ENCODE data around the gene RAP1GDS1.
"Not testable (repeated sequence)": the region's sequence is repeated elsewhere in the genome, so short reads cannot be mapped to it uniquely, and the experiment has no call there.

The RAP1GDS1 gene

DNA sequence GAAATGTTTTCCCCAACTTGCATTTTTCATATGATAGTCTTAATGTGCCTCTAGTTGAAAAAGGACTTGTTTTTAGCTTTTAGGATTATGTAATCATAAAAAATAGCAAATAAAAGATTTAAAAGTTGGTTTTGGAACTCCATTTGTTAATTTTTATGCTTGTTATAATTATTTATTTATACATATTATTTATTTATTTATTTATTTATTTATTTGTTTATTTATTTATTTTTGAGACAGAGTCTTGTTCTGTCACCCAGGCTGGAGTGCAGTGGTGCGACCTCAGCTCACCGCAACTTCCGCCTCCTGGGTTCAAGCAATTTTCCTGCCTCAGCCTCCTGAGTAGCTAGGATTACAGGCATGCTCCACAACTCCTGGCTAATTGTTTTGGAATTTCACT is 159.0 kb downstream of the RAP1GDS1 start:
- not testable (repeated sequence) for H3K9me3 Mint-ChIP-seq, H3K27me3 Mint-ChIP-seq, H3K4me3 Mint-ChIP-seq, H3K27ac Mint-ChIP-seq
- H3K4me1 Mint-ChIP-seq, result peaks cover 16% of the 10 kb centered on the region
- H3K36me3 Mint-ChIP-seq, result peaks cover 29% of the 10 kb centered on the region

DNA sequence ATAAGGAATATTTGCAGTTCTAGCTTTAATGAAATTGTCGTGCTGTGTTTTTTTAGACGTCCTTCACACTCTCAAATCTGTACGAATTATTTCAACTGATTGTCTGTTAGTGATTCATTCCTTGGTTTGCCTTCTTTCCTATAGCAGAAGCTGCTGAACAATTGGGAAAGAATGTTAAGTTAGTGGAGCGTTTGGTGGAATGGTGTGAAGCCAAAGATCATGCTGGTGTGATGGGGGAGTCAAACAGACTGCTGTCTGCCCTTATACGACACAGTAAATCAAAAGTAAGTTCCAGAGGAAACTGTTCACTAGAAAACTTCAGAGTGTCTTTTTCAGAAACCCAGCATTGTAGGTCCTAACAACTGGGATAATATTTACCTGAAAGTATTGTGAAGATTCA is 159.9 kb downstream of the RAP1GDS1 start:
- Mint-ChIP-seq H3K36me3 (peaks cover 34% of the 10 kb centered on the region), H3K4me3 (no peak overlapping the region), H3K9me3 (peaks cover 5% of the 10 kb centered on the region), H3K27me3 (no peaks in the 10 kb centered on the region), H3K27ac (no peak overlapping the region), H3K4me1 (peaks cover 25% of the 10 kb centered on the region)

DNA sequence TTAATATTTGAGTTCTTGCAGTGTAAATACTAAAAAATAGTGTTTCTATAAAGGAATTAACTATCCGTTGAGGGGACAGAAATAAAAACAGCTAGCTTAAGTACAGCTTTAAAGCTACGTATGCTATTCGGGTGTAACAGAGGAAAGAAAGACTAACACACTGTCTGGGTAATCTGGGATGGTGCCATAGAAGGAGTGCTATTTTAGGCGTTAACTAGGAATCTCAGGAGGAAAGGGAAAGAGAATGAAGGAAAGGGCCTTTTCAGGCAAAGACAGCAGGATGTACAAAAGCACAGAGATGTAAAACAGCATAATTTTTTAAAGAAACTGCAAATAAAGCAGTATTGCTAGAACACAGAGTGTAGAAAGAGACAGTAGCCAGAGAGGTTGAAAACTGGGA is 161.8 kb downstream of the RAP1GDS1 start:
- Mint-ChIP-seq H3K36me3 (peaks cover 35% of the 10 kb centered on the region), H3K27ac (no peak overlapping the region)

DNA sequence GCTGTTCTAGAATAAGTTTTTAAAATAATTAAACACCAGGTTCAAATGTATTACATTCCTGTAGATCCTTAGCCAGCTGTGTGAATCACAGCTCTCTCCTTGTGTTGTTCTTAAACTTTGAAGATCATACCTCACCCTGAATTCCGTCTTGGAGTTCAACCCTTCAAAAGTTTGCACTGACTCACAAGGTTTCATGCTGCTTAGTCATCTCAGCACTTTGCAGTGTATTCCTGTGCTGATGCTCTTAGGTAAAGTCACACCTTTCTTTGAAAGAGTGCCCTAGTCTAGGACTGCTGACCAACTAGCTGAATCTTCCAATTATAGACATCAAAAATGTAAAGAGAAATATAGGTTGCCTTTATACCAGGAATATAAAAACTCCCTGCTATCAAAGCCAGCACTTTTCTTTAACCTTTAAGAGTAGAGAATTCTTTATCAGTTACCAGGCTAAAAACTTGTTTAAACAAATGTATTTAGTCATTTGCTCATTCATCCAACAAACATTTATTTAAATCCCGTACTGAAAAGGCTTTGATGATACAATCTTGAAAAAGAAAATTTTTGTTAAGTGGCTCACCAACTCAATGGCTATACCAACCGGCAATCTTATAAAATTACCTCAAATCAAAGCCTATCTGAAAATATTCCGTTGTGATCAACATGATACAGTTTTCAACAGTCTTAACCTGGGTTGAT is 169.7 kb downstream of the RAP1GDS1 start:
- H3K36me3 Mint-ChIP-seq, result peaks cover 7% of the 10 kb centered on the region
- no peaks in the 10 kb centered on the region for H3K9me3 Mint-ChIP-seq
- no peak overlapping the region for H3K4me3 Mint-ChIP-seq
- H3K27me3 Mint-ChIP-seq, result no peaks in the 10 kb centered on the region
- H3K4me1 Mint-ChIP-seq, result peaks cover 8% of the 10 kb centered on the region
- no peak overlapping the region for H3K27ac Mint-ChIP-seq

More for the DNA sequence above, 161.8 kb downstream of the RAP1GDS1 start:
- H3K9me3 Mint-ChIP-seq, result peaks cover 5% of the 10 kb centered on the region
- no peak overlapping the region for H3K4me3 Mint-ChIP-seq
- H3K27me3 Mint-ChIP-seq, result no peaks in the 10 kb centered on the region
- H3K4me1 Mint-ChIP-seq, result peaks cover 30% of the 10 kb centered on the region

DNA sequence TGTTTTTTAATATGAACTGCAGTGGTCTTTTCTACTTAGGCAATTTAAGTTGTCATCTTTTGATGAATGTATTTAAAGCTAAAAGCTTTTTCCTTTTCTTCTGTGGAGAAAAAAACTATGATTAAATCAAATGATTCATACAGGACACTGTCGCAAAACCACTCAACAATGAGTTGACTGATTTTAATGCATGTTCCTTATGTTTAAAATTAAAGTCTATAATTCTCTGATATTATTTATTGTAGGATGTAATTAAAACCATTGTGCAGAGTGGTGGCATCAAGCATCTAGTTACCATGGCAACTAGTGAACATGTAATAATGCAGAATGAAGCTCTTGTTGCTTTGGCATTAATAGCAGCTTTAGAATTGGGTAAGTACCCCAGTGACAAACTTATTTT is 172.5 kb downstream of the RAP1GDS1 start:
- no peaks in the 10 kb centered on the region for H3K9me3 Mint-ChIP-seq
- H3K27me3 Mint-ChIP-seq, result no peaks in the 10 kb centered on the region
- H3K4me1 Mint-ChIP-seq, result no peaks in the 10 kb centered on the region
- H3K27ac Mint-ChIP-seq, result no peak overlapping the region
- H3K36me3 Mint-ChIP-seq, result peaks cover 12% of the 10 kb centered on the region
- H3K4me3 Mint-ChIP-seq, result no peak overlapping the region

DNA sequence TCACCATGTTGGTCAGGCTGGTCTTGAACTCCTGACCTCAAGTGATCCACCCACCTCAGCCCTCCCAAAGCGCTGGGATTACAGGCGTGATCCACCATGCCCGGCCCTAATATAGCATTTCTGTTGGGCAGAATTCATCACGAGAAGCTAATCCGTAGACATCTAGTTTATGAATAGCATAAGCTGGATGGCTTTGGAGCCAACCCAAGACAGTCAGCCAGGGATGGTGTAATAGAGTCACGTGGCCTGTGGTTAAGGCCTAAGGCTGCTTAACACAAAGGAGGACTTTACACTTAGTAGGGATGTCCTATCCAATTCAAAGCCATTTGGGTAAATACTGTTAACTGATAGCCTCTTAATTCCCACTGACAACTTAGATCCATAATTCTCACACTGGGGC is 173.6 kb downstream of the RAP1GDS1 start:
- Mint-ChIP-seq H3K27me3 (no peaks in the 10 kb centered on the region), H3K36me3 (peaks cover 17% of the 10 kb centered on the region), H3K9me3 (no peaks in the 10 kb centered on the region), H3K4me1 (peaks cover 4% of the 10 kb centered on the region), H3K4me3 (no peak overlapping the region), H3K27ac (no peak overlapping the region)

DNA sequence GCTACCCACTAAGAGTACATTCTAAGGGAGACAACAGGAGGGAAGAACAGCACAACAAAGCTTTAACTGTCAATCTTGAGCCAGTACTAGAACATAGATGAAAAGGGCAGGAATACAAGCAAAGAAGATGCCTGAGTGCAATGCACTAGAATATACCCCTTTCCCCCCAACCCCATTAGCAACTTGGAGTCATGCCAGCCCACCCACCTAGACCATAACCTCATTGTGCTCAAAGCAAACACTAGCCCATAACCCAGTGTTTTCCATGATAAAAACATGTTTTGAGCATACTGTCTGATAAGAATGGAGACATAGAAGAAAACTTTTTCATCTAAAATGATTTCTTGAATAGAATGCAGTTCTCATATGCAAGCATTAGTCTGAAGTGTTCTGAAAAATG is 183.2 kb downstream of the RAP1GDS1 start:
- Mint-ChIP-seq H3K4me1 (peaks cover 38% of the 10 kb centered on the region), H3K36me3 (peaks cover 22% of the 10 kb centered on the region), H3K9me3 (no peaks in the 10 kb centered on the region), H3K27ac (peak overlapping the region; percentile 1), H3K4me3 (no peak overlapping the region), H3K27me3 (no peaks in the 10 kb centered on the region)

DNA sequence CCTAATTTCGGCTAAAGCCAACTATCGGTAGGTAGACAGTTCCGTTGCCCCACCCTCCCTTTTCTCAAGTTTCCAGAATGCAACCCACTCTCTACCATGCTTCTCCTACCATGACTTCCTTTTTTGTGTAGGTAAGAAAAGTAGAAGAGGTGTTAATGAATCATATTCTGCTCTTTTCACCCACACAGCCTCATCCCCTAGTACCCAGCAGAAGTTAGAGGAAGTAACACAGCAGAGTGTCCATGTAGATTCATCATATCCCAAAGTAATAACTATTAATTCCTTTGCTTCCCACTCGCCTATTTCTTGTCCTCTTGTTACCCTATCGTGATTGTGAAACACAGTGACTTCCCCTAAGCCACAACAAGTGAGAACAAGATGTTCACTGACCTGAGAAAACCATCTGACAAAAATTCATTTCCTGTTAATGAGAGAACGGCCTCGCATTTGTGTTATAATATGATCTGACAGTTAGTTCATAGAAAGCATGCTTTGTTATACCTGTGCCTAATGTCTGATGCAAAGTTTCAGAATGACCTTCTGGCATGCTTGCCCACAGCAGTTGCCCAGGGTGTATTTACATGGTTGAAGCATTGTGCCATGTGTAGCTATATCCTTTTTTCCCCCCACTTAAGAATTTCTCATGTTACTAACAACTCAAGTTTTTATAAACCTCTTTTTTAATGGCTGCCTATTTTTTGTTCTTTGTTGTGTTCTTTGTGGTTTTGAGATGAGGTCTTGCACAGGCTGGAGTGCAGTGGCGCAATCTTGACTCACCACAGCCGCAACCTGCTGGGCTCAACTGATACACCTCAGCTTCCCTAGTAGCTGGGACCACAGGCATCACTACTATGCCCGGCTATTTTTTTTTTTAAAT is 185.6 kb downstream of the RAP1GDS1 start:
- peak overlapping the region; percentile 93 for H3K27ac Mint-ChIP-seq
- no peaks in the 10 kb centered on the region for H3K9me3 Mint-ChIP-seq
- H3K4me3 Mint-ChIP-seq, result peak overlapping the region; percentile 82
- H3K36me3 Mint-ChIP-seq, result peaks cover 13% of the 10 kb centered on the region
- no peaks in the 10 kb centered on the region for H3K27me3 Mint-ChIP-seq
- H3K4me1 Mint-ChIP-seq, result peaks cover 39% of the 10 kb centered on the region

DNA sequence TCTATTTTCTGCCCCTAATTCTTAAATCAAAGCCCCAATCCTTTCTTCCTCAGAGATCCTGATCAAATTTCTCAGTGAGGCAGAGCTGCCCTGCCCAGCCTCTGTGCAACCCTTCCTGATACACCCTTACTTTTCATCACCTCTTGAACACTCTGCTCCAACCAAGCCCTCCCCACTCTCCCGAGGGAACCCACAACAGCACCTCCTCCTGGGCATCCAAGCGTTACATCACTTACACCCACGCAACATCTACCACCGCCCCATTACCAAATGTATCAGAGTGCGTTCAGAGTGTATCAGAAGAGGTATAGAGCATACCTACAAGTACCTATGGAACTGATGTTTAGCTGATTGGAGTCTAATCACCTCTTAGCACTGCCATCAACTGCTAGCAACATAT is 186.5 kb downstream of the RAP1GDS1 start:
- Mint-ChIP-seq H3K27me3 (no peaks in the 10 kb centered on the region), H3K4me1 (peaks cover 39% of the 10 kb centered on the region), H3K4me3 (peak overlapping the region; percentile 66), H3K36me3 (peaks cover 10% of the 10 kb centered on the region), H3K27ac (peak overlapping the region; percentile 37), H3K9me3 (no peaks in the 10 kb centered on the region)

DNA sequence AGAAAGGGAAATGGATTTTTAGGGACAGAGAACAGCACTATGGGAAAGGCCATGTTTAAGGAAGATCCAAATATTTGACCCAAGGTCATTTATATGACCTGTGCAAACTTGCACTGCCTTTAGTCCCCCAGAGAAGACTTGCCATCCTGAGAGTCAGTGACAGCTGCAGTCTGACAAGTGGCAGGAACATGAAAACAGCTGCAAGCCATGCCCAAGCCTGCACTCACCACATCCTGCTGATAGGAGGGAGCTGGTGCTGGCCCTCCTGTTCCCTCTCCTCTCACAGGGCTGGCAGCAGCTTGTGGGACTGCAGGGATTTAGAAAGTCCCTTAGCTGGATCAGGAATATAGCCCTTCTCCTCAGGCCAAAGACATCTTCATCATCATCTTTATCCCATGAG is 187.7 kb downstream of the RAP1GDS1 start:
- peaks cover 4% of the 10 kb centered on the region for H3K36me3 Mint-ChIP-seq
- H3K9me3 Mint-ChIP-seq, result no peaks in the 10 kb centered on the region
- no peaks in the 10 kb centered on the region for H3K27me3 Mint-ChIP-seq
- H3K4me1 Mint-ChIP-seq, result peaks cover 39% of the 10 kb centered on the region
- H3K27ac Mint-ChIP-seq, result no peak overlapping the region
- H3K4me3 Mint-ChIP-seq, result no peak overlapping the region

DNA sequence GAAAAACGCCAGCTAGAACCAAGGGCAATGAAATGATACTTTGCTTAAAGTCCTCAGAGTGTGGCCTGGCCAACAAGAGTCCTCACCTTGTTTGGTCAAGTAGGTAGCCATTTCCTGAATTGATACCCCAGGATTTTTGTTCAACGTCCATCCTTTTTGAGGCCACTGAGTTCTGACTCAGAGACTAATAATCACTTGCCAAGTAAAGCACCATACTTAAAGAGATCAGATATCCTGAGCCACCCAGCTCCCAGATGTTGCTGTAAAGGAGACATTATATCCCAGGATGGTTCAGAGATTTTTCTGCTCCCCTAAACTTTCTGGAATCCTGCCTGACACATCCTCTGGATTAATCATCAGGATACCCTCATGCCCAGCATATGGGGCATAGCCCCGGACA is 190.9 kb downstream of the RAP1GDS1 start:
- Mint-ChIP-seq H3K4me3 (no peak overlapping the region), H3K9me3 (no peaks in the 10 kb centered on the region)

DNA sequence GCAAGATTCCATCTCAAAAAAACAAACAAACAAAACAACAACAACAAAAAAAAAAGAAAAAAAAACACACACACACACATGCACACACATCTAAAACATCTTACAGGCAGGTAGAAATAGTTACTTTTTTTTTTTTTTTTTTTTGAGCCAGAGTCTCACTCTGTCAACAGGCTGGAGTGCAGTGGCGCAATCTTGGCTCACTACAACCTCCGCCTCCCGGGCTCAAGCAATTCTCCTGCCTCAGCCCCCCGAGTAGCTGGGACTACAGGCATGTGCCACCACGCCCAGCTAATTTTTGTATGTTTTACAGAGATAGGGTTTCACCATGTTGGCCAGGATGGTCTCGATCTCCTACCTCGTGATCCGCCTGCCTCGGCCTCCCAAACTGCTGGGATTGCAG is 196.2 kb downstream of the RAP1GDS1 start:
- H3K9me3 Mint-ChIP-seq, H3K36me3 Mint-ChIP-seq, H3K27ac Mint-ChIP-seq, H3K4me1 Mint-ChIP-seq, H3K4me3 Mint-ChIP-seq, H3K27me3 Mint-ChIP-seq: not testable (repeated sequence)

More for the DNA sequence above, 190.9 kb downstream of the RAP1GDS1 start:
- Mint-ChIP-seq H3K27me3 (no peaks in the 10 kb centered on the region), H3K27ac (no peak overlapping the region), H3K4me1 (peaks cover 23% of the 10 kb centered on the region), H3K36me3 (peaks cover 2% of the 10 kb centered on the region)

DNA sequence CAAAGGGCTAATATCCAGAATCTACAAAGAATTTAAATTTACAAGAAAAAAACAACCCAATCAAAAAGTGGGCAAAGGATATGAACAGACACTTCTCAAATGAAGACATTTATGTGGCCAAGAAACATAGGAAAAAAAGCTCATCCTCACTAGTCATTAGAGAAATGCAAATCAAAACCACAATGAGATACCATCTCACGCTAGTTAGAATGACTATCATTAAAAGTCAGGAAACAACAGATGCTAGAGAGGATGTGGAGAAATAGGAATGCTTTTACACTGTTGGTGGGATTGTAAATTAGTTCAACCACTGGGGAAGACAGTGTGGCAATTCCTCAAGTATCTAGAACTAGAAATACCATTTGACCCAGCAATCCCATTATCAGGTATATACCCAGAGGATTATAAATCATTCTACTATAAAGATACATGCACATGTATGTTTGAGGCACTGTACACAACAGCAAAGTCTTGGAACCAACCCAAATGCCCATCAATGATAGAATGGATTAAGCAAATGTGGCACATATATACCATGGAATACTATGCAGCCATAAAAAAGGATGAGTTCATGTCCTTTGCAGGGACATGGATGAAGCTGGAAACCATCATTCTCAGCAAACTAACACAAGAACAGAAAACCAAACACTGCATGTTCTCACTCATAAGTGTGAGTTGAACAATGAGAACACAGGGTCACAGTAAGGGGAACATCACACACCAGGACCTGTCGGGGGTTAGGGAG is 200.1 kb downstream of the RAP1GDS1 start:
- not testable (repeated sequence) for H3K27ac Mint-ChIP-seq, H3K4me3 Mint-ChIP-seq, H3K4me1 Mint-ChIP-seq, H3K36me3 Mint-ChIP-seq, H3K27me3 Mint-ChIP-seq, H3K9me3 Mint-ChIP-seq

DNA sequence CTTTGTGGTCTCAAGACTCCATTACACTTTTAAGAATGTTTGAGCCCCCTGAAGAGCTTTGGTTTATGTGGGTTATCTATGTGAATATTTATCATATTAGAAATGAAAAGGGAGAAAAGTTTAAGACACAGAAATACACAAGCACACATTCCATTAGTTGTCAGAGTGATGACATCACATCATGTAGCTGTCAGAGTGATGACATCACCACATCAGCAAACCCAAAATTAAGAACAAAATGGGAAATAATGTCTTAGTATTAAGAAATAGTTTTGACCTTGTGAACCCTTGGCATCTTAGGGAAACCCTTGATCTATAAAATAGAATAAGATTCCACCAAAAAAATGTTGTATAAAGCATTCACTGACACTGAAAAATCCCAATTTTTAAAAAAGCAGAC is 201.3 kb downstream of the RAP1GDS1 start:
- no peaks in the 10 kb centered on the region for H3K27me3 Mint-ChIP-seq
- no peaks in the 10 kb centered on the region for H3K9me3 Mint-ChIP-seq
- no peak overlapping the region for H3K4me3 Mint-ChIP-seq
- H3K4me1 Mint-ChIP-seq, result peaks cover 9% of the 10 kb centered on the region
- H3K27ac Mint-ChIP-seq, result no peak overlapping the region
- no peaks in the 10 kb centered on the region for H3K36me3 Mint-ChIP-seq

DNA sequence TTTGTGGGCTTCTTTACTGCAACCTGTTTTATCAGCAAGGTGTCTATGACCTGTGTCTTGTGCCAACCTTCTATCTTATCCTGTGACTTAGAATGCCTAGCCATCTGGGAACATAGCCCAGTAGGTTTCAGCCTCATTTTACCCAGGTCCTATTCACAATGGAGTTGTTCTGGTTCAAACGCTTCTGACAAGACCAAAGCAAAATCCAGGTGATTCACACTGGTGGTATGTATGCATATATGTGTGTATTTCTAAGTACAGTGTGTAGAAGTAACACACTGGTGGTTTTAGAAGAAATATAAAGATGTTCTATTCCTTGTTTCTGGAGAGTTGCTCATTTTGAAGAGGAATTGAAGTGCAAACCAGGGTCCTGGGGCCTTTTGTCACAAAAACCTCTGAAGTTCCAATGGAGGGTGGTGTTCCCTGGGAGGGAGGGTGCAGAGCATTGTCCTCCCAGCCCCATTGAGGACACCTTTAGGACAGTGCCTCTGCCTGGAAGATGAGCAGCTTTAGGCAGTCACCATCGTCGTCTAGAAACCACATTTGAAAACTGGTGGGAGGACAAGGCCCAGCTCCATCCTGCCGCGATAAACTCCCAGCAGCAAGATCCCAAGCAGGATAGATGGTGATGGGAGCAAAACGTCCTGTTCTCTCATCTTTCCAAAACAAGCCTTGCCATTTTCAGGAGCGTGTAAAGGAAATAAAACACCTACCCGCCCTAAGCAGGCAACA is 205.8 kb downstream of the RAP1GDS1 start:
- Mint-ChIP-seq H3K4me3 (peak overlapping the region; percentile 78), H3K4me1 (peaks cover 25% of the 10 kb centered on the region), H3K27me3 (no peaks in the 10 kb centered on the region), H3K9me3 (no peaks in the 10 kb centered on the region), H3K36me3 (peaks cover 5% of the 10 kb centered on the region), H3K27ac (no peak overlapping the region)
